Skeletal muscle satellite cell (primary cell): ENCODE measurements around the gene CGRRF1.

Source experiments
- H3K27me3 ChIP-seq: 2 replicates; pipeline ENCODE4 v1.7.0; 2013; ENCODE audit warnings: low read length; ENCODE audit not compliant: control insufficient read depth, insufficient read depth
- H3K36me3 ChIP-seq: 2 replicates; pipeline ENCODE4 v1.7.0; 2013; ENCODE audit warnings: mild to moderate bottlenecking, control low read depth, low read length; ENCODE audit not compliant: insufficient read depth
- H3K4me1 ChIP-seq: 2 replicates; pipeline ENCODE4 v1.7.0; 2013; ENCODE audit warnings: low read length; ENCODE audit not compliant: control insufficient read depth, insufficient read depth
- H3K4me2 ChIP-seq: 2 replicates; pipeline ENCODE4 v1.7.0; 2013; ENCODE audit warnings: mild to moderate bottlenecking, low read length
- H3K4me3 ChIP-seq: 2 replicates; pipeline ENCODE4 v1.7.0; 2013; ENCODE audit warnings: low read length
- H3K9ac ChIP-seq: 2 replicates; pipeline ENCODE4 v1.7.0; 2013; ENCODE audit warnings: mild to moderate bottlenecking, low read depth, low read length, moderate library complexity
- H3K9me3 ChIP-seq: replicated peaks from 2 replicates; pipeline ENCODE4 v1.7.0; 2013; ENCODE audit warnings: mild to moderate bottlenecking, control low read depth, low read length

Gene CGRRF1

DNA sequence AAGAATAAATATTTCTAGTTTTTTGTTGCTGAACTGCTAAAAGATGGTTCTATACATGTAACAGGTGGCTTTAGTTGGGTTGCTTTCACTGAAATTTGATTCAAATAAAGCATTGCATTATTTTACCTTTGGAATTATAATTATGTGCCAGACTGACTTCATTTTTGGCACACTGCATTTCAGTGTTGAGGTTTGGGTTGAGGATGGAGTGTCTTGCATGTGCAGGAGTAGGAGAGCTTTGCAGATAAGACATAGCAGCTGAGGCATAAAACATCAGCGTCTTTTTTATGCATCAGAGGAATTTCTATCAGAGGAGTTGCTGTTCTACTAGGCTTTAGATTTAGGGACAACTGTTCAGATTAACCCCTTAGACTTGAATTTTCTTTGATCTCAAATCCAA is 74.4 kb downstream of the CGRRF1 start:
- H3K4me3 ChIP-seq: no peak overlapping the region
- peaks cover 4% of the 10 kb centered on the region for H3K4me1 ChIP-seq
- no peak overlapping the region for H3K4me2 ChIP-seq
- no peaks in the 10 kb centered on the region for H3K27me3 ChIP-seq
- peaks cover 7% of the 10 kb centered on the region for H3K36me3 ChIP-seq
- H3K9me3 ChIP-seq: no peaks in the 10 kb centered on the region
- H3K9ac ChIP-seq: no peak overlapping the region

GRCh38 chr14:54585214-54585613 is 75.5 kb downstream of the CGRRF1 start:
- H3K27me3 ChIP-seq: no peaks in the 10 kb centered on the region
- no peak overlapping the region for H3K4me3 ChIP-seq
- H3K9ac ChIP-seq: no peak overlapping the region
- H3K9me3 ChIP-seq: no peaks in the 10 kb centered on the region
- peaks cover 7% of the 10 kb centered on the region for H3K36me3 ChIP-seq
- no peak overlapping the region for H3K4me2 ChIP-seq
- H3K4me1 ChIP-seq: peaks cover 15% of the 10 kb centered on the region
